GM21423 (cell line): ENCODE data around the gene ME3.
"Not testable (repeated sequence)": the region's sequence is repeated elsewhere in the genome, so short reads cannot be mapped to it uniquely, and the experiment has no call there.

Experiments
- ATAC-seq: cut with Tn5 transposase; IDR thresholded peaks from one replicate; pipeline ENCODE4 v1.9.1; 2021; ENCODE audit warnings: mild to moderate bottlenecking, moderate library complexity; ENCODE audit not compliant: unreplicated experiment

ME3 gene

DNA sequence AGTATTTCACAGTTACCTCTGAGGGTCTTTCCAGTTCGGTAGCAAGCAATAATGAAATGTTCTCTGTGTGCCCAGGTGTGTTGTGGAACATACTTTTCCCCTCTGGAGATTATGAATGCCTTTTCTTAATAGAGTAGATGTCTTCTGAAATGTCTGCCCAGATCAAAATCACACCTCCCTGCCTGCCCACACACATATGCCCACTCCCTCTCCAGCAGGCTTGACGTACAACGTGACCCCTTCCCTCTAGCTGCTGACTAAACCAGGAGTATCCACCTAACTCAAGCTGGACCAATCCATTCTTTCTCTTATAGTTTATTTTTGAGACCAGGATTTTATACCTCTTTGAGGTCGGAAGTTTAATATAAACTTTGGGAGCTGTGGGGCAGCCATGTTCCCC lies 48.7 kb downstream of the ME3 start:
- ATAC-seq, result no peak

DNA sequence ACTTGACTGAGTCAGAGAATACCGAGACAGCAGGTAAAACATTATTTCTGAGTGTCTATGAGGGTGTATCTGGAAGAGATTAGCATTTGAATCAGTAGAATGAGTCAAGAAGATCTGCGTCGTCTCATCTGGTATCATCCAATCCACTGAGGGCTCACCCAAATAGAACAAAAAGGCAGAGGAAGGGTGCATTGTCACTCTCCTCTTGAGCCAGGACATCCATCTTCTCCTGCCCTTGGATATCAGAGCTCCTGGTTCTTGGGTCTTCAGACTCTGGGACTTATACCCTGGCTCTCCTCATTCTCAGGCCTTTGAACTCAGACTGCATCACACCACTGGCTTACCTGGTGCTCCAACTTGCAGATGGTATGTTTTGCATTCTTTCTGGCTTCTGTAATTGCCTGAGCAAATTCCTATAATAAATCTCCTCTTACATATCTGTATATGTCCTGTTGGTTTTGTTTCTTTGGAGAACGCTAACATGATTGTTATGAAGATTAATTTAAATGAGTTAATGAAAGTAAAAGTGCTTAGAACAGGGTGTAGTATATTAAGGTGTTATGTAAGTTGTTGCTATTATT lies 49.3 kb downstream of the ME3 start:
- ATAC-seq, result no peak

DNA sequence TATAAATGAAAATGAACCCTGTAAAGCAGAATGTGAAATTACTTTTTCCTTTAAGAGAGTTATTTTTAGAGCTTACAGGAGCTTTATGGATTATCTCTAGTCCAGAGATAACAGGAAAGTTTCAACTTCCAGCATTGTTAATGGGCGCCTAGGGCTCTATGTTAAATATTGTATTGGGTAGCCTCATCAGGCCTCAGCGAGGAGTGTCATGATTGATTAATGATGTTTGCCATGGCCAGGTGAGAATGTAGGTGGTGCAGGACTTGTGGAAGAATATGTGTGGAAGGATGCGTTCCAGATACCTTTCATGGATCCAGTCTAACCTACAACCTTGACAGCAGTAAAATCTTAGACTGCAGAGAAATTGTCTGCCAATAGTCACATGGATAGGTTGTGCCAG lies 50.6 kb downstream of the ME3 start:
- no peak for ATAC-seq

DNA sequence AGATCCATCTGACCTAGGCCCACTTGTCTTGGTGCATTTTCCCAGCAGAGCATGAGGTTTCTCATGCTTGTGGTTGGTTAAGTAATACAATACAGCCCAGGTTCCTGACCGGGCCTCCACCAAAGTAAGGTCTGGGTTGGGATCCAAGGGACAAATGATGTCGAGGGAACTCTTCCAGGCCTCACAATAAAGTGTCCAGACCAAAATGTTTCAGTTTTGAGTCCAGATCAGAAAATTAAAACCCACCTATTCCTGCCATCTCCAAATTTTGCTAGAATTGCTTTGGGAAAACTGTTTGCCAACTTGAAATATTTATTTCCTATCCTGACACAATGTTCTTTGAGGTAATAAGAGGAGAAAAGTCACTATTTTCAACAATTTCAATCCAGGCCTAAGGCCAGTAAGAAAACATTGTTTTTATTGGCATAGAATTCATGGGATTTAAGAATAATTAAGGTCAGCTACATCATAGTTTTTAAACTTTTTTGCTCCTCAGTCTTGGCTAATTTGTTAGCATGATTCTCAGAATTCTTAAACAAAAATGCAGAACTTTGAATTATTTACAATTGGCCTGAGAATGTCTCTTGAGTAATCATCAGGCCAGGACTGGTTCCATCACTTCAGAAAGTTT lies 51.4 kb downstream of the ME3 start:
- no peak for ATAC-seq

DNA sequence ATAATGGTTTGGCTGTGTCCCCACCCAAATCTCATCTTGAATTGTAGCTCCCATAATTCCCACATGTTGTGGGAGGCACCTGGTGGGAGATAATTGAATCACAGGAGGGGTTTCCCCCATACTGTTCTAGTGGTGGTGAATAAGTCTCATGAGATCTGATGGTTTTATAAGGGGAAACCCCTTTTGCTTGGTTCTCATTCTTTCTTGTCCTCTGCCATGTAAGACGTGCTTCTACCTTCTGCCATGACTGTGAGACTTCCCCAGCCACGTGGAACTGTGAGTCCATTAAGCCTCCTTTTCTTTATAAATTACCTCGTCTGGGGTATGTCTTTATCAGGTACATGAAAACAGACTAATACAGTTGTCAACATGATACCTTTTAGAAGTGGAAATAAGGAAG lies 53.0 kb downstream of the ME3 start:
- ATAC-seq, result not testable (repeated sequence)

DNA sequence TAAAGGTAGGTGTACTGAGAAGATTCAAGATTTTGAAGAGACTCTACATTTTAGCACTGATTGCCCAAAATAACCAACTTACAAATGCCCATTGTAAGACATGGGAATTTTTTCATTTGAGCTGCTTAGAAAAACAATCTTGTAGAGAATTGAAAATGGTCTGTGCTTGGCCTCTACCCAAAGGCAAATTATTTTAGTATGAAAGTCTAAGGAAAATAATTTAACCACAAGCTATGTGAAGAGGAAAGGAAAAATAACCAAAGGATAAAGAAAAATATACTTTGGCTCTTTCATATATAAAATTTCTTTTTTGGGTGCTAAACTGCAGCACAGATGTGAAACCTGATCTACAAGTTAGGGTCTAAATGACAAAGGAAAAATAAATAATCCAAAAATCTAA lies 54.9 kb downstream of the ME3 start:
- no peak for ATAC-seq

DNA sequence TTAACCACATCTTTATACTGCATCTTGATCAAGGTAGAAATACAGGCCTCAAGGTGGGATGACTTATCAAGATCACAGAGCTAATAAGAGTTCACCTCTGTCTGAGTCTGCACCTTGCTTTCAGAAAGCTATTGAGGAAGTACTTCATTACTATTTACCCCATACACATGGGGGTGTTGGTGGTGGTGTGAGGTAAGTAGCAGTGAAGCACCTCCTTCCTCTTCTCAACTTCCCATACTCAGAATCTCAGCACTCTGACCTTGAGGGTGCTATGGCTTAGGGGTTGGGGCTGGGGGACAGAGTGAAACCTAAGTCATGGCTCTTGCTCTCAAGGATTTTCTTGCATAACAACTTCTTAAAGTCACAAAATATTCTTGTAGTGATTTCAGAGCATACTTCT lies 56.9 kb downstream of the ME3 start:
- ATAC-seq, result no peak

DNA sequence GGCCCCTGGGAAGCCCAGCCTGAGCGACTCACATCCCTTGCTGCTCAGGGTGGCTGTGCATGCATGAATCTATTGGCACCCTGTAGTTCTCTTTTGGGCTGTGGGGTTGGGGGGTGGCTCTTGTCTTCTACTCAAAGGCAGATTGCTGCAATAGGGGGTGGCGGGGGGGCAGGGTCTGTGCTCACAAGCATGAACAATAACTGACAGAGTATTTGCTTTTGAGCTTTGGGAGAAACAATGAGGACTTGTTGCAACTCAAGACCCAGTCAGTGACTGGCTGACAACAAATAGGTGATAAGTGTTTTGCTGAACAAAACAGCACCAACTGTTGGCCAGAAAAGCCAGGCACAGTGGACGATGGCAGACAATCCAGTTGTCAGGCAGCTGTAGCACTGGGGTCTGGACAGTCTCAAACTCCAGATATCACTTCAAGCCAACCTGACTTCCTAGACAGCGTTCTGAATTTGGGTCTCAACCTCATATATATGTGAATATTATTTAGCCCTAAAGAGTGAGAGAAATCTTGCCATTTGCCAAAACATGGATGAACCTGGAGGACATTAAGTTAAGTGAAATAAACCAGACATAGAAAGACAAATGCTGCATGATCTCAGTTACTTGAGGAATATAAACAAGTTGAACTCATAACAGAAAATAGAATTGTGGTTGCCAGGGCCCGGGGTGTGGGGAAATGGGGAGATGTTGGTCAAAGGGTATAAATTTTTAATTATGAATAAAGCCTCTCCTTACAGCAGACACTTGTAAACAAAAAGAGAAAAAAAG lies 61.7 kb downstream of the ME3 start:
- no peak for ATAC-seq

DNA sequence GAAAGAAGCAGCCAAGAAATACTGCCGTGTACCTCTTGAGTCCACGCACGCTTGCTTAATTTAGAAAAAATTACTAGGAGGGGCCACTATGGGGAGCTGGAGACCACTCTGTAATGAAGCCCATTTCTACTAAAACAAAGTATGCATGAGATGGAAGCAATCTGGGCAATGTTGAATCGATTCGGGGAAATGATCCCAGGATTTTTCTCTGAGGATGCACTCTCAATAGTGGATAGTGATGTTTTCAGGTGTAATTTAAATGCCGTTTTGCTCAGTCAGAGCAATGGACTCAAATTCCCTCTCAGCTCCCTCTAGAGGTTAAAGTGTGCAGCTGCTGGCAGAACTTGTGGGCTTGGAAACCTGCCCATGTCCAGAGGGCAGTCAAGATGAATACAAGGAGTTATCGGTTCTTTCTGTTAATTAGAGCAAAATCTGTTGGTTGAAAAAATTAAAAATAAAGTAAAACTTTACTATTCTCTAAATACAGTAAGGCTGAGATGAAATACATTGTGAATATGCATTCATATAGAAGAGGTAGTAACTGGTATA lies 64.1 kb downstream of the ME3 start:
- peak; percentile 95 for ATAC-seq

DNA sequence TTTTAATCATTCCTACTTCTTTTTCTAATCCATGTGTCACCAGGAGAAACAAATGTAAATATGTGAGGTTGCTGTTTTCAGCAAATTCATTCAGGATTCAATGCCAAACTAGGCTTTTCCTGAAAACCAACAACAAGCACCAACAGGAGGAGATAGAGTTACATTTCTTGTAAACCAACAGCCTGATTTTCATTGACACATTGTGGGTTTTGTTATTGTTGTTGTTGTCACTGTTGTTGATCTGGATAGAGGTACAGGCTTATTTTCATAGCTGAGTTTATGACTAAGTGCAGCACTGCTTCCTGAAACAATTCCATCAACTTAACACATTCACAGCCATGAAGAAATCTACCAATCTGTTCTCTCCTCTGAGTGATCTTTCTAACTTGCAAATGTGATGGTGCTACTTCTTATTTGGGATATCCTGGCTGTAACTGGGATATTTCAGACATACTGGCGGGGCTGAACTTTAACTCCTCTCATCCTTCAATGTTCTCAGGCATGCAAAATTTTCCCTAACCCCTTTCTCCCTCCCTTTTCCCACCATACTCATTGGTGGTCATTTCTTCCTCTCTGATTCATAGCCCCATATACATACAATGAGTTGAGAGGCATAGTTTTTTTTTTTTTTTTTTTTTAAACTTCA lies 65.5 kb downstream of the ME3 start:
- no peak for ATAC-seq

DNA sequence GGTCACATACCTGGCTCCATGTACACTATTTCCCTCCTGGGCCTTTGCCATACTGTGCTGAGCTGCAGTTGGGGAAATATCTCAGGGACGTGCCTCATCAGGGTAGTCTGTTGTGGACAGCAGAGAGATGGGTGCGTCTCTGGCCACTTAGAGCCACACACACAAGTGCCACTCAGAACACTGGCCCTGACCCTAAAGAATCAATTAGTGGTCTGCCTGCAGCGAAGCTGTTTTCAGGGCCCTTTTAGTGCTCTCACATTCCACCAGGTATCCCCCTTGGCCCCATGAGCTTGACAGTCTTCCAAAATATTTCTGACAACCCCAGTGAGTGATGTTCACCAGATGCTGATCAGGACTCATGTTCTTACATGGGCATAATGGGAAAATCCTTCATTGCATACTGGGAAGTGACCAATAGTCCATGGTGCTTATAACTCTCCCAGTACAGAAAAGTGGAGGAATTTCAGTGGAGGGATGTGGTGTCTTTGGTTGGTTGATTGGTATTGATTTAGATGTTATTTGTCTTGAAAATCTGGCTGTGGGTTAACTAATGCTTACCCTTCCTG lies 66.1 kb downstream of the ME3 start:
- no peak for ATAC-seq

DNA sequence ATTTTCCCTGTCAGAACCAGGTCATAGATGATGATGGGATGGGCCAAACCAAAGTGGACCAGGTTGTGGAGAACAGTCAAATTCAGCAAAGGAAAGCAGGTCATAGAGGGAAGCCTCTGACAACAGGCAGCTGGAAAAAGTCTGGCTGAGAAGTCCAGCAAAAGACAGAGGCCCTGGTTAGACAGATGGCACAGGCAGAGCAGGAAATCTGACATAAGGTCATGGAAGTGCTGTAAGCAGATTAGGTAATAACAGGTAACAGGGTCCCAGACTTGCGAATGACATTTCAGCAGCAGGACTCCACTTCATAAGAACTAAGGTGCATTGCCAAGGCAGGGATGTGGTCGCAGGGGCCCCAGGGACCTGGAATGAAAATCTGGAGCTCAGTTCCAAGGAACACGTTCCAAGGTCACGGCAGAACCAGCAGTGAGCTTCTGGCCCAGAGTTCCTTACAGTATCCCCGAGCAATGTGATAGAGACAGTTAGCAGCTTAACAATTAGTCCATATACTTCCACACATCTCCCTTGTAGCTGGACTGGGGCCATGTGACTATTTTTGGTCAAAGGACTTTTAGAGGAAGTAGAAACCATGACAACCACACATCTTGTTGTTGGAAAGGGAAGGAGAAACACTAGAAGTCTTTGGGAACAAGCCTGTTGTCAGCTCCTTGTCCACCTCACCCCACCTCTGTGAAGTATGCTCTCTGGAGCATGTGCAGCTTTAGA lies 75.4 kb downstream of the ME3 start:
- no peak for ATAC-seq

DNA sequence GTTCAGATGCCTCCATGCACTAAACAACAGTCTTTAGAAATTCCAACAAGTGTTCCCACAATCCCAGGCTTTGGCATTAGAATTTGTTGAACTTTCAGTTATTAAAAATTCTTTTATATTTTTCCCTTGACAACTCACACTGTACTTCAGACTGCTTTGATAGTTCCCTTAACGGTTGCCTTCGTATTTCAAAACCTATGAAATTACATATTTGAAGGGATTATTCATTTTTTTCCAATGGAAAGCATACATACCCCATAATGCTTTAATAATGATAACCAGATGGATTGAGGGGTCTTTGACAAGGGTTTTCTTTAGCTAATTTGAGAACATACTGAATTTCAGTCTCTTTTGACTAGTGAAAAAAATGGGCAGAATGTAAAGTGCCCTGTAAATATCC lies 76.5 kb downstream of the ME3 start:
- no peak for ATAC-seq

DNA sequence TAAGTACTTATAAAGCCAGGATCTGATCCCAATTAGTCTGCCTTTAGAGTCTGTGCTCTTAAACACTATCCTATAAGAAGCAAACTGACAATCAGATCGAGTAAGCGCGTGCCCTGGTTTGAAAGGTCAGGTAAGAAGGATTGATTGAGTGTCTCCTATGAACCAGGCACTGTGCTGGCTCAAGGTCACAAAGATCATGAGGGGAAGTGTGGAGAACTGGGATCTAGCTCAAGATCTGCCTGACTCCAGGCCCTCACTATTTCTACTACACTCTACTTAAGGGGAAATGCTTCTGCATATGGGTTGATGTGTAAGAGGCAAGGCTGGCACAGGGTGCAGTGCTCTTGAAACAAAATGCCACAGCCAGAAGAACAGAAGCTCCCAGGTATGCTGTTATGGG lies 77.0 kb downstream of the ME3 start:
- ATAC-seq, result no peak

DNA sequence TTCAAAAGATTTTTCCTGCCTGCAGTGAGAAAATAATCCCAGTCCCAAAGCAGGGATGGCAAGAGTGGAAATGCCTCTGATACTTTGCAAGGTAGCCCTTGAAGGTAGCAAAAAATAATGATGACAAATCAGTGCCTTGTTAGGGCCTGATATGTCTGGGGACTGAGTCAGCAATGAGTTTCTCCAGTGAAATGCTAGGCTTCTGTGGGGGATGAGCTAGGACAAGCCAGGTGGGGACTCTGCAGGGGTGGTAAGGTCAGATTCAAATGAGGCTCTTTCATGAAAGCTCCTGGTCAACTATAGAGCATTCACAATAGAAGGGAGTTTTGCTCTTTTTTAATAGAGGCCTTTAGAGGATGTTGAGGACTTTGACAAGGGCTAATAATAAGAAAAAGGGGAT lies 77.7 kb downstream of the ME3 start:
- ATAC-seq, result no peak

DNA sequence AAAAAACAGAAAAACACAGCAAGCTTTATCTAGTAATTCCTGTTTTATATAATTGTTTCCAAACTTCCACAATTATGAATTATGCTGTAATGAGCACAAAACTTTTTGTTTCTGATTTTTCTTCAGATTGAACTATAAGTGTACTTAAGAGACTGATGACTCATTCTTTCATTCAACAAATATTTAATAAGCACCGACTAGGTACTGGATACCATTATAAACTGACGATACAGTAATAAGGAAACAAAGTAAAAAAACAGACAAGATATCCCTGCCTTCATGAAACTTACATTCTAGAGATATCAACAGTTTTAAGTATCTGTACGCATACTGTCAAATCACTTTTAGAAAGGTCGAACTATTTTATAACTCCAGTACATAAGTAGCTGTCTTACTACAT lies 78.6 kb downstream of the ME3 start:
- ATAC-seq, result no peak

DNA sequence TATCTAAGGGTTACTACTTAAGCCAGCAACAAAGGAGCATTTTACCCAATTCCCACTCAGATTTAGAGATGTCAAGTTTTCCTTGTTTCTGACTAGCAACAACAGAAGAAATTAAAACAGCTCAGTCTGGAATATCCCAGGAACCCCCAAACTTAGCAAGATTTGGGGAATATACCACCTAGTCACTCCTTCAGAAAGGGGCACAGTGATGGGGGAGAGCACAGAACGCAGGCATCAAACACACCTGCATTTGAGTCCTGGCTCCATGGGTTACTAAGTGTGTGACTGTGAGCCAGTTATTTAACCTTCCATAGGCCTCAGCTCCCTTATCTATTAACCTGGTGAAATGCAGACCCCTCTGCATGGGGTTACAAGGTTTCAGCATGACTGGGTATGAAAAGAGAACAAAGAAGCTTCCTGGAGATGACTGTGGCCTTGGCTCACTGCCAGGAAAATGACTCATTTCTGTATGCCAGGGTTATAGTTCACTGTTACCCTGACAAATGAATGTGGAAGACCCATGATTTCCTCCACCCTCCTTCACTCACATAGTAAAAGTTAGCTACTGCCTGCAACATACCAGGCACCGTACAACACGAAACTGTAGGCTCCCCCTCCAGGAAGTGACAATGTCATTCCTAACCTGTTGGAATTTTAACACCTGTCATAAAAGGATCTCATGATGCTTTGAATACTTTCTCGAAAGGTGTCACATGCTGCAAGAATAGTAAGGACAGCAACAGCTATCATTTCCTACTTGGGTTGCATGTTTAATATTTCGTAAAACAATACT lies 79.6 kb downstream of the ME3 start:
- ATAC-seq, result peak; percentile 91

DNA sequence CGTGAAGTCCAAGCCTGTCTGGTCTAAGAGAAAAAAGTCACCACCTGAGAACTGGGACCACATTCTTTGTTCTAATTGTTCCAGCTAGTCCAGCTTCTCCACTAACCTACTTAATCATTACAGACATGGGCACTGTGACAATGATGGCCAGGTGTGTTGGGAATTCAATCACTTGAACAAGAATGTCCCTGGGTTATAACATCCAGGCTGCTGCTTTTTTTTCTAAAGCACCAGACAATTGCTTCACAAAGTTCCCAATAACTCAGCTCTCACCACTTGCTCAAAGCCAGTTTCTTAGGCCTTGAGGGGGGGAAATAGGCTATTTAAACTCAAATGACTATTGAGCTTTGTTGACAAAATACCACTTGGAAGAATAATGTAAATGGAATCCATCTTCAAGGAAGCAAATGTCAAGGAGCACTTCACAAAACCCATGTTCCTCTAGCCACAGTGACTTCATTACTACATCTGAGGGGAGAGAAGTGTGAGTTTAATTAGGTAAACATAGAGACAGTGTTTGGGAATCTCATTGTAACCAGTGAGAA lies 80.3 kb downstream of the ME3 start:
- no peak for ATAC-seq

DNA sequence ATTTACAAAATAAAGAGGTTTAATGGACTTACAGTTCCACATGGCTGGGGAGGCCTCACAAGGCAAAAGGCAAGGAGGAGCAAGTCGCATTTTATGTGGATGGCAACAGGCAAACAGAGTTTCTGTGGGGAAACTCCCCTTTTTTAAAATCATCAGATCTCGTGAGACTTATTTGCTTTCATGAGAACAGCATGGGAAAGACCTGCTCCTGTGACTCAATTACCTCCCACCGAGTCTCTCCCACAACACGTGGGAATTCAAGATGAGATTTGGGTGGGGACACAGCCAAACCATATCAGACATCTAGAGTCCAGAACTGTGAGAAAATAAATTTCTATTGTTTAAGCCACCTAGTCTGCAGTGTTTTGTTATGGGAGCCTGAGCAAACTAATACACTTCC lies 80.8 kb downstream of the ME3 start:
- ATAC-seq, result no peak
